Measurements from ENCODE around the gene DHX35.
"Not testable (repeated sequence)": the region's sequence is repeated elsewhere in the genome, so short reads cannot be mapped to it uniquely, and the experiment has no call there.

DHX35 gene

GRCh38 chr20:38995536-38996044 lies 33.4 kb downstream of the DHX35 start:
- no peak for DNase-seq (ENCODE audit: low read depth in 1 of 2, low spot score in 1 of 2)
- in situ Hi-C loops (cut with HindIII; ENCODE audit: low pct_unique_long_range_greater_than_20kb, low sequenced_read_pairs), result no loop called here
- no peak for TF ChIP-seq JUND (IDR thresholded peaks at IDR 0.05; ENCODE audit: low read depth)

- in situ Hi-C loops (cut with HindIII; ENCODE audit: low pct_unique_long_range_greater_than_20kb, low sequenced_read_pairs), result not testable (repeated sequence)
These were observed 34.7 kb downstream of the DHX35 start for GRCh38 chr20:38996866-38997265.

GRCh38 chr20:38997622-38998021 lies 35.5 kb downstream of the DHX35 start:
- in situ Hi-C loops (cut with HindIII; ENCODE audit: low pct_unique_long_range_greater_than_20kb, low sequenced_read_pairs), result no loop called here
- no peak for DNase-seq (ENCODE audit: low read depth in 1 of 2, low spot score in 1 of 2)

More at GRCh38 chr20:38996866-38997265, 34.7 kb downstream of the DHX35 start:
- not testable (repeated sequence) for DNase-seq (ENCODE audit: low read depth in 1 of 2, low spot score in 1 of 2)

GRCh38 chr20:38999217-38999616 lies 37.1 kb downstream of the DHX35 start:
- no peak for DNase-seq (ENCODE audit: low read depth in 1 of 2, low spot score in 1 of 2)
- in situ Hi-C loops (cut with HindIII; ENCODE audit: low pct_unique_long_range_greater_than_20kb, low sequenced_read_pairs), result no loop called here
- no peak for TF ChIP-seq JUND (IDR thresholded peaks at IDR 0.05; ENCODE audit: low read depth)

More at GRCh38 chr20:38997622-38998021, 35.5 kb downstream of the DHX35 start:
- TF ChIP-seq JUND (IDR thresholded peaks at IDR 0.05; ENCODE audit: low read depth), result no peak

- in situ Hi-C loops (cut with HindIII; ENCODE audit: low pct_unique_long_range_greater_than_20kb, low sequenced_read_pairs), result no loop called here
- TF ChIP-seq JUND (IDR thresholded peaks at IDR 0.05; ENCODE audit: low read depth), result no peak
- no peak for DNase-seq (ENCODE audit: low read depth in 1 of 2, low spot score in 1 of 2)
These were observed 38.1 kb downstream of the DHX35 start for GRCh38 chr20:38999965-39000910.

- TF ChIP-seq JUND (IDR thresholded peaks at IDR 0.05; ENCODE audit: low read depth), result no peak
- in situ Hi-C loops (cut with HindIII; ENCODE audit: low pct_unique_long_range_greater_than_20kb, low sequenced_read_pairs), result no loop called here
- DNase-seq (ENCODE audit: low read depth in 1 of 2, low spot score in 1 of 2), result no peak
These were observed 42.4 kb downstream of the DHX35 start for GRCh38 chr20:39004508-39004907.

GRCh38 chr20:39009348-39009747 lies 47.2 kb downstream of the DHX35 start:
- in situ Hi-C loops (cut with HindIII; ENCODE audit: low pct_unique_long_range_greater_than_20kb, low sequenced_read_pairs), result no loop called here
- TF ChIP-seq JUND (IDR thresholded peaks at IDR 0.05; ENCODE audit: low read depth), result no peak
- DNase-seq (ENCODE audit: low read depth in 1 of 2, low spot score in 1 of 2), result no peak

- in situ Hi-C loops (cut with HindIII; ENCODE audit: low pct_unique_long_range_greater_than_20kb, low sequenced_read_pairs), result no loop called here
- TF ChIP-seq JUND (IDR thresholded peaks at IDR 0.05; ENCODE audit: low read depth), result no peak
- peak in 1 of 2 experiments; percentile 27 for DNase-seq (ENCODE audit: low read depth in 1 of 2, low spot score in 1 of 2)
These were observed 48.4 kb downstream of the DHX35 start for GRCh38 chr20:39010496-39010895.

- TF ChIP-seq JUND (IDR thresholded peaks at IDR 0.05; ENCODE audit: low read depth), result no peak
- in situ Hi-C loops (cut with HindIII; ENCODE audit: low pct_unique_long_range_greater_than_20kb, low sequenced_read_pairs), result no loop called here
These were observed 51.5 kb downstream of the DHX35 start for GRCh38 chr20:39013662-39014109.

GRCh38 chr20:39016041-39016440 lies 53.9 kb downstream of the DHX35 start:
- in situ Hi-C loops (cut with HindIII; ENCODE audit: low pct_unique_long_range_greater_than_20kb, low sequenced_read_pairs), result no loop called here
- TF ChIP-seq JUND (IDR thresholded peaks at IDR 0.05; ENCODE audit: low read depth), result no peak
- DNase-seq (ENCODE audit: low read depth in 1 of 2, low spot score in 1 of 2), result no peak

More at GRCh38 chr20:39013662-39014109, 51.5 kb downstream of the DHX35 start:
- DNase-seq (ENCODE audit: low read depth in 1 of 2, low spot score in 1 of 2), result no peak

- no peak for TF ChIP-seq JUND (IDR thresholded peaks at IDR 0.05; ENCODE audit: low read depth)
- in situ Hi-C loops (cut with HindIII; ENCODE audit: low pct_unique_long_range_greater_than_20kb, low sequenced_read_pairs), result no loop called here
- no peak for DNase-seq (ENCODE audit: low read depth in 1 of 2, low spot score in 1 of 2)
These were observed 54.4 kb downstream of the DHX35 start for GRCh38 chr20:39016506-39016905.

GRCh38 chr20:39019027-39019426 lies 56.9 kb downstream of the DHX35 start:
- no peak for DNase-seq (ENCODE audit: low read depth in 1 of 2, low spot score in 1 of 2)
- in situ Hi-C loops (cut with HindIII; ENCODE audit: low pct_unique_long_range_greater_than_20kb, low sequenced_read_pairs), result no loop called here
- no peak for TF ChIP-seq JUND (IDR thresholded peaks at IDR 0.05; ENCODE audit: low read depth)

- in situ Hi-C loops (cut with HindIII; ENCODE audit: low pct_unique_long_range_greater_than_20kb, low sequenced_read_pairs), result no loop called here
- no peak for TF ChIP-seq JUND (IDR thresholded peaks at IDR 0.05; ENCODE audit: low read depth)
- peak in 1 of 2 experiments; percentile 58 for DNase-seq (ENCODE audit: low read depth in 1 of 2, low spot score in 1 of 2)
These were observed 57.7 kb downstream of the DHX35 start for GRCh38 chr20:39019805-39020325.

All from T47D (cell line).